Stimulated activated CD8-positive, alpha-beta memory T cell treated with anti-CD3 and anti-CD28 coated beads, Interleukin-4, amount 100 ng/mL, for 48 hours (primary cell): Measurements from ENCODE around the gene CHRNG.

Experiments used
- DNase-seq: peaks from one replicate; pipeline ENCODE4 v3.0.0-alpha.2; 2020

The CHRNG gene

GRCh38 chr2:232539298-232540231 is at the start of gene CHRNG:
TSS of gene CHRNG (plus strand) at chr2:232539692. CDS start at chr2:232539748, 56 bp downstream.
- no peak for DNase-seq

DNA sequence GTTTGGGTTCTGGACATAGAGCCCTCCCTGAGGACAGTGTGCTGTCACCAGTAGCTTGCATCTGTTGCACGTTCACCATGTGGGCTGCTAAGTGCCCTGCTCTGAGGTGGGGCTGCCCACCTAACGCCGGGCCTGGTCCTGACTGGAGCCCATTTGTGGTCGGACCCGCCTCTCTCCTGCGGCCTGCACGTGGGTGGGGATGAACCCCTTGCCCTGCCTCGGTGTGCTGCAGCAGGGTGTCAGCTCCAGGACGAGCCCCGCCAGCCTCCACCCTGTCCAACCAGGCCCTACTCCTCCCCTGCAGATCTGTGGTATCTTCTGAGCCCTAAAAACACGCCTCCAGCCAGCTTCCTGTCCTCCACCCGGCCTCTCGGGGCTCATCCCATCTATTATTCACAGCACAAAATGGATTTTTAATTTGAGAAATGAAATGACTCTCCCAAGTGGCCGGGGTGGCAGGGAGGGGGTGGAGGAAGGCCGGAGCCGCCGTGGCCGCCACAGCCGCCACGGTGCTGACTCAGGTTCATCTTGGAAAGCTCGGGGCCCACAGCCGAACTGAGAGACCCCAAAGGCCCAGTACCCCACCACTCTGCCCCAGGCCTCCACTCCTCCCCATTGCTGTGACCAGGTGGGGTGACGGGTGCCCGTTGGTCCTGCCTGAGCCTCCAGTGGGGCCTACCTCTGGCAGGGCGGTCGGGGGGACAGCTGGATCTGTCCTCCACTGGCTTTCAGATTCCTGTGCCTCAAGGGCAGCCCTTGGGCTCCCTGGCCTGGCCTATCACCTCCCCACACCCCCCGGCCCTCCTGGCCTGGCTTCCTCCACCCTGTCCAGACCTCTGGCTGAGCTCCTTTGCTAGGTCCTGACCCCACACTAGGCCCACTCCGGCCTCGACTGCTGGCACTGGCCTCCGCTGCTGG is 49.0 kb upstream of the CHRNG start:
- no peak for DNase-seq

- DNase-seq, result no peak
Observed at GRCh38 chr2:232491139-232491780, 48.2 kb upstream of the CHRNG start.

GRCh38 chr2:232492236-232492848 is 47.1 kb upstream of the CHRNG start:
- no peak for DNase-seq

GRCh38 chr2:232492963-232493700 is 46.4 kb upstream of the CHRNG start:
- DNase-seq, result no peak

DNA sequence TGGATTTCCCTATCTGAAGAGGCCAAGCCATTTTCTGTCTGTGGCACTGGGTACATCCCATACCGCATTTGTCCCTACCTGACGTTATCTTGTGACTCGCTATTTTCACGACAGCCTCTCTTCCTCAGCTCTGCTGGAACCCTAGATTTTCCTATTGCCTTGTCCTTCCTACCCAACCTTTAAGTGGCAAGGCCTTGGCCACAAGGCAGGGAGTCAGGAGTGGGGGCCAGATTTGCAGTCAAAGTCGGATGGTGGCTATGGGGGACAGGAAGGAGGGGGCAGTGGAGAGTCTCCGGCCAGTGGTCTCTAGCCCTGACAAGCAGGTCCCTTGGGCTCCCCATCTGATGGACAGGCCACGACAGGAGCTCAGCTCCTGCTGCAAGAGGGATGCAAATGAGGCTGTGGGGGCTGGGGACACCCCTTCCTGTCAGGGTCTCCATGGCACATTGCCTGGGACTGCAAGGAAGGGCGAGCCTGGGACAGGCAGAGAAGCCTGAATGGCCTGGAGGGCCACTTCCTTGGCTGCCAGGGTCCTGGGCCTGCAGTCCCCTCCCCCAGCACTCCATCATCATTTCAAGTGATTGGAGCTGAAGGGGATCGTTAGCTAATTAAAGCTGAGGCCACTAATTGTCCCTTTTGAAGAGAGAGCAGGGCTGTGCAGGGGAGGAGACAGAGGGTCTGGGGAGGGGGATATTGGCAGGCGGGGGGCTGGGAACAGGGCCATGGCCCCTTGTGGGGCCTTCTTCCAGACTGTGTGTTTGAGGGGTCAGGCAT is 45.6 kb upstream of the CHRNG start:
- no peak for DNase-seq

- no peak for DNase-seq
Observed at GRCh38 chr2:232494542-232494941, 45.0 kb upstream of the CHRNG start.

DNA sequence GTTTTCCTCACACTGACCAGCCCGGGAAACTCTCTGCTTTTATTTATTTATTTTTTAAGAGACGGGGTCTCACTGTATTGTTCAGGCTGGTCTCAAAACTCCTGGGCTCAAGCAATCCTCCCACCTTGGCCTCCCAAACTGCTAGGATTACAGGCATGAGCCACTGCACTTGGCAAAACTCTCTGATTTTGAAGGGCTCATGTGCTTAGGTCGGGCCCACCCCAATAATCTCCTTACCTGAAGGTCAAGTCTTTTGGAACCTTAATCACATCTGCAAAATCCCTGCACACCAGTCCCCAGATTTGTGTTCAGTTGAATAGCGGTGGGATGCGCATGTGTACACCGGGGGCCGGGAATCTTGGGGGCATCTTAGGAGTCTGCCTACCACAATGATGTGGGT is 44.2 kb upstream of the CHRNG start:
- no peak for DNase-seq

DNA sequence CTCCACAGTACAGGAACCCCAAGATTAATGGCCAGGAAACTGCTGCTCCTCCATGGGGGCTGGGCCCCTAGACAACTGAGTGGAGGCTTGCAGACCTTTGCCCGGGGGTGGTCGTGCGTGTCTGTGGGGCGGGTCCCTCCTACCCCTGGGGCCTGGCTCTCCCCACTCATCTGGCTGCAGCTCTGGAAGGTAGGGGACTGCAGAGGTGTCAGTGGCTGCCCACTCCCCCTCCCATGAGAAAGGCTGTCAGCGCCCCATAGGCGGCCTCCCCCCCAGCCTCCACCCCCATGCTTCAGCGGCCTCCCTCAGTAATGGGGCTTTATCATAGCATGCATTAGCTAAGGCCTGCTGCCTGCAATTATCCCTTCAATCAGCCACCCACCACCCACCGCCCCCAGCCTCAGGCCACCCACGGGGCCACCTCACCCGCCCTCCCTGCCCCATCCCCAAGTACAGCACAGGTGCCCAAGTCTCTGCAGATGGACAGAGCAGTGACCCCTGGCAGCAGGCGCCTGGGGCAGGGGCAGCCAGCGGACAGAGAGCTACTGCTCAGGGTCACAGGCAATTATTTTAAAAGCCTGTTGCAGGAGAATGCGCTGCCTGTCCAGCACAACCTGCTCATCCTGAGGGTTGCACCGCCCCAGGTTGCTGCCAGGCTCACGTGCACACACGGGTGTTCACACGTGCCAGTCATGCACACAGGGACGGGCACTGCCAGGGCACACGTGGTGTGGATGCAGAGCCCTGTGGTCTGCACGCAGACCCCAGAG is 42.8 kb upstream of the CHRNG start:
- no peak for DNase-seq

DNA sequence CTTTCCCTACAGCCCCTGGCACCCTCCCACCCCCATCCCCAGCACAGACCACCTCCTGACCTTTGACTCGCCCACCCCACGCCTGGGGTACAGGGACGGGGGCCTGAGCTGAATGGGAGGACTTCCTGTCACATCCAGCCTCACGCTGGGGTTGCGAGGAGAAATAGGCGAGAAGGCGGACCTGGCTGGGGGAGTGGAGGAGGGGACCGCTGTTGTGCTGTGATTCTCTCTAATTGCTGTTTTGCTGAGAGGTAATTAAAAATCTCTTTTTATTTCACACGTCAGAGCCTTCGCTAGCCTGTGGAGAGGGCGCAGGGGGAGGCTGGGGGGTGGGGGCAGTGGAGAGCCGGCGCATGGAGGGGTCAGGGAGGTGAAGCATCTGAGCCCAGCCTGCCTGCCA is 42.1 kb upstream of the CHRNG start:
- no peak for DNase-seq

DNA sequence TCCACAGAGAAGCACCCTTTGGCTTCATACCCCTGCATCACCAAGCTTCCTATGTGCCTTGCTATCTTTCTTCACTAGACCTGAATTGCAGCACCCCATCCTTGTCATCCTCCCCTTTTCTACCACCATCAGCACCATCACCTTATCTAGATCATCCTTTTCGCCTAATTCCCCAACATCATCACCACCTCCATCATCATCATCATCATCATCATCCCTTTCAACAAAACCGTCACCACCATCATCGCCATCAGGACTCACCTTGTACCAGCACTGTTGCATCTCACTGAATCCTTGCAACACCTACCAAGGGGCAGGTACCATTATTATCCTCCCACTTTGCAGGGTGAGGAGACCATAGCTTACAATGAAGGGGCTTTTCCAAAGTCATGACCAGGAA is 41.0 kb upstream of the CHRNG start:
- no peak for DNase-seq

- no peak for DNase-seq
Observed at GRCh38 chr2:232501331-232501771, 38.1 kb upstream of the CHRNG start.

DNA sequence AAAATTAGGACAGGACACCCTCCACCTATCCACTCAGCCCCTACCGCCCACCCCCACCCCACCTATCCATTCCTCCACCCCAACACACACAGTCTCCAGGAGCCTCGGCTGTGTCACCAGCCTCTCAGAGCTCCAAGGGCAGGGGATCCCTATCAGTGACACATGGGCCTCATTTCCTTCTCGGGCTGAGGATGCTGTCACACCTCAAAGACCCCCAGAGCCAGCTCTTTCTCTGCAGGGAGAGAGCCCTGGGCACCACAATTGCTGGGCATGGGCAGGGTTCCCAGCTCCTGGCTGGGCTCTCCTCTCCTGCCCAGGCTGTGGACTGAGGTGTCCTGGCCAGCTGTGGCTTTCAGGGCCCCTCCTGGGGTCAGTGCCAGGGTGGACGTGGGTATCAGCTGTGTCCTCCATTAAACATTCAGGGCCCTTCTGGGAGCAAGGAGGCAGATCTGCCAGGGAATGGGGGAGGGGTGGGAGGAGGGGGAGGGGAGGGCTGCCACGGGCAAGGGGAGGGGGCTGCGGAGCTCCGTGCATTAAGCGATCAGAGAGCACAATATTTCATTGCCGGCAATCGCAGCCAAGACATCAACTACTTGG is 37.6 kb upstream of the CHRNG start:
- DNase-seq, result no peak

DNA sequence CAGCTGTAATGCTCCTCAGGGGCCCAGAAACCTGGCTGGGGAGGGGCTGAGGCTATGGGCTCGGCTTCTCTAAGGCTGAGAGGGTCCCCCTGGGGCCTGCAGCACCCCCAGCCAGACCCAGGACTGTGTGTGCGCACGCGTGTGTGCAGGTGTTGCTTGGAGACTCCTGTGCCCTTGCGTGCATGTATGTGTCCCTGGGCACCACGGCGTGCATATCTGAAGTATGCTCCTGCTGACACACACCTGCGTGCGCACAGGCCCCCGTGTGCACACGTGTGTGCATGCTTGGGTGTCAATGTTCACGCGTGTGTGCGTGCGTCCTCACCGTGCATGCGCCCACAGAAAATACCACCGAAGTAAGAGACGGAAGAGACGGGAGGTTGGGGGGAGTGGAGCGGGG is 37.0 kb upstream of the CHRNG start:
- DNase-seq, result no peak

DNA sequence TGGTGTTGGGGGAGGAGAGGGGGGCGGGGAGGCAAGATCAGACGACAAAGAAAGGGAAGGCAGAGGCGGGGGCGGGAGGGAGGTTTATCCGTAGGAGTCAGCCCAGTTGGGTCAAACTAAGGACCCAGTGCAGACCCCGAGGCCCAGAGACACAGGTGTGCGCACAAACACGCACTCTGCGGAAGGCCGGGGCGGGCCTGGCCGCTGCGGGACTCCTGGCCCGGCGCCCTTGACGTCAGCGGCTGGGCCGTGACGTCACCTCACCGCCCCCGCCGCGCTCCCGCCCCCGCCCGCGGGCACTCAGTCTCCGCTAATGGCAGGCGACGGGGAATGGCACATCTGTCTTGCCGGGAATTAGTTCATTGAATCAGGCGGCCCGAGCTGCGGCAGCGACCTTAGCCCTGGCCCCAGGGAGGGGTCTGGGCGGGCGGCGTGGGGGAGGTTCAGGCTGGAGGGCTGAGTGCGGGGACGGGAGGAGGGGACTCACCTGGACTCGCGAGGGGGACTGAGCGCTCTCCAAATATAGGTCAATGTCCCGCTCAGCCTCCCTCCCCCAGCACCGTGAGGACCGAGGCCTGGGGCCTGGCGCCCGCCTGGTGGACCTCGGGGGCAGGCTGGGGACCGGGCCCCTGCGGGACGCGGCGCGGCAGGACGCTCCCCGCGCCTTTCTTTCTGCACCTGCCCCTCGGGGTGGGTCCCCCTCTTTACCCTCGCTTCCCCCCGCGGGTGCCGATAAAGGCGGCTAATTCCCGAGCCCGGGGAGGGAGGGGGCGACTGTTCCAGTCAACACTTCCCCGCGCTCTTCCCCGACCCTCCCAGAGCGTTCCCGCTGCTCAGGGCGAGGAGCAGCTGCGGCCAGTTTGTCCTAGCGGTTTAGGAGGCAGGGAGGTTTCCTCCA is 36.3 kb upstream of the CHRNG start:
- DNase-seq, result peak; percentile 58

- no peak for DNase-seq
Observed at GRCh38 chr2:232503809-232504323, 35.6 kb upstream of the CHRNG start.

- DNase-seq, result no peak
Observed at GRCh38 chr2:232504438-232504837, 35.1 kb upstream of the CHRNG start.

DNA sequence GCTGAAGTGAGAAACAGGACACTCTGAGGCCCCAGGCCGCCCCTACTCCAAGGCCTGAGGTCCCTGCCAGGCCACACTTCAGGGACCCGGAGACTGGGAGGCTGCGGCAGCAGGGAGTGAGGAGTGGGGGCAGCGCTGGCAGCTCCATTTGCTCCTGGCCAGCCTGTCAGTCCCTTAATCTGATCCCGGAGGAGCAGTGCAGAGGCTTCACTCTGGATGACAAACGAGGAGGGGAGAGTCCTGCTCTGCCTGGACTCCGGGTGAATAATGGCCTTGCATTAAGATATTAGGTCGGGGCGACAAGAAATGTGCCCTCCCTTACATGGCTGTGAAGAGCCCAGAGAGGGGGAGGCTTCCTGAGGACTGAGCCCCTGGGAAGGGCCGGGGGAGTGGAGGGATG is 33.6 kb upstream of the CHRNG start:
- DNase-seq, result no peak

DNA sequence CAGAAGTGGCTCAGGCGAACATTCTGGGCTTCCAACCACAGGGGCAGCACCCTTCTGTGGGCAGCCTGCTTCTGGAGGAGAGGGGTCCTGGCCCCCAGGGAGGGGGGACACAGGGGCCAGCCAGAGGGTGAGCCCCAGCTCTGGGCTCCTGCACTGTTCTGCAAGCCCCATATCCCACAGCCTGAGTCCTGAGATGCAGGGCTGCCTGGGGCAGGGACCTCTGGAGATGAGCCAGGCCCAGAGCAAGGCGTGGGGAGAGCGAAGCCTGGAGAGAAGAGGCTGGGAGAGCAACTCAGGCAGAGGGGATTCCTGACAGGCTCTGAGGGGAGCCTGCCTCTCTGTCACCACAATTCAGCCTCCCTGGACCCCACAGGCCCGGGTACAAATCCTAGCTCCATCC is 32.8 kb upstream of the CHRNG start:
- DNase-seq, result no peak
